ENCODE results near the gene NINJ2. TPM values are rescaled to one million over a fixed set of nuclear protein-coding genes. Genes with fewer than 3 reads are reported as not detected.

NINJ2 gene
- total RNA-seq, 1 donor from 2014 or later: 2.3 TPM

GRCh38 chr12:659090-659683, 4.1 kb downstream of the NINJ2 start:
- TF ChIP-seq CTCF (IDR thresholded peaks at IDR 0.05; ENCODE audit: unreplicated experiment): no peak
- Mint-ChIP-seq H3K4me1 (ENCODE audit: unreplicated experiment) (no peaks in the 10 kb centered on the region), H3K27me3 (ENCODE audit: unreplicated experiment) (no peaks in the 10 kb centered on the region), H3K27ac (ENCODE audit: unreplicated experiment) (no peak overlapping the region), H3K36me3 (ENCODE audit: low read depth, unreplicated experiment) (no peaks in the 10 kb centered on the region), H3K9me3 (ENCODE audit: unreplicated experiment) (no peaks in the 10 kb centered on the region), H3K4me3 (ENCODE audit: unreplicated experiment) (no peak overlapping the region)
- DNase-seq (ENCODE audit: low spot score): no peak

- Mint-ChIP-seq H3K9me3 (ENCODE audit: unreplicated experiment) (no peaks in the 10 kb centered on the region), H3K27me3 (ENCODE audit: unreplicated experiment) (peaks cover 1% of the 10 kb centered on the region), H3K4me1 (ENCODE audit: unreplicated experiment) (no peaks in the 10 kb centered on the region), H3K27ac (ENCODE audit: unreplicated experiment) (peak overlapping the region; percentile 13), H3K4me3 (ENCODE audit: unreplicated experiment) (no peak overlapping the region), H3K36me3 (ENCODE audit: low read depth, unreplicated experiment) (no peaks in the 10 kb centered on the region)
- DNase-seq (ENCODE audit: low spot score): no peak
- TF ChIP-seq CTCF (IDR thresholded peaks at IDR 0.05; ENCODE audit: unreplicated experiment): no peak
Measured at GRCh38 chr12:650983-651382, 12.3 kb downstream of the NINJ2 start.

- Mint-ChIP-seq H3K4me3 (ENCODE audit: unreplicated experiment) (no peak overlapping the region), H3K9me3 (ENCODE audit: unreplicated experiment) (no peaks in the 10 kb centered on the region), H3K4me1 (ENCODE audit: unreplicated experiment) (peaks cover 13% of the 10 kb centered on the region), H3K27ac (ENCODE audit: unreplicated experiment) (no peak overlapping the region), H3K27me3 (ENCODE audit: unreplicated experiment) (peaks cover 1% of the 10 kb centered on the region), H3K36me3 (ENCODE audit: low read depth, unreplicated experiment) (no peaks in the 10 kb centered on the region)
- no peak for DNase-seq (ENCODE audit: low spot score)
- TF ChIP-seq CTCF (IDR thresholded peaks at IDR 0.05; ENCODE audit: unreplicated experiment): no peak
Measured at GRCh38 chr12:647385-648085, 15.7 kb downstream of the NINJ2 start.

GRCh38 chr12:646442-647384, 16.5 kb downstream of the NINJ2 start:
- Mint-ChIP-seq H3K9me3 (ENCODE audit: unreplicated experiment) (no peaks in the 10 kb centered on the region), H3K27ac (ENCODE audit: unreplicated experiment) (no peak overlapping the region), H3K4me3 (ENCODE audit: unreplicated experiment) (no peak overlapping the region), H3K27me3 (ENCODE audit: unreplicated experiment) (peaks cover 1% of the 10 kb centered on the region), H3K4me1 (ENCODE audit: unreplicated experiment) (peaks cover 17% of the 10 kb centered on the region), H3K36me3 (ENCODE audit: low read depth, unreplicated experiment) (no peaks in the 10 kb centered on the region)
- no peak for TF ChIP-seq CTCF (IDR thresholded peaks at IDR 0.05; ENCODE audit: unreplicated experiment)
- no peak for DNase-seq (ENCODE audit: low spot score)
